GM18873 (cell line): Measurements from ENCODE around the gene IPO5.
"Not testable (repeated sequence)": the region's sequence is repeated elsewhere in the genome, so short reads cannot be mapped to it uniquely, and the experiment has no call there.

Experiments used
- ATAC-seq: cut with Tn5 transposase; IDR thresholded peaks from one replicate; pipeline ENCODE4 v1.9.1; 2021; ENCODE audit warnings: mild to moderate bottlenecking, moderate library complexity, moderate number of reproducible peaks; ENCODE audit not compliant: unreplicated experiment, low FRiP score

Gene IPO5

DNA sequence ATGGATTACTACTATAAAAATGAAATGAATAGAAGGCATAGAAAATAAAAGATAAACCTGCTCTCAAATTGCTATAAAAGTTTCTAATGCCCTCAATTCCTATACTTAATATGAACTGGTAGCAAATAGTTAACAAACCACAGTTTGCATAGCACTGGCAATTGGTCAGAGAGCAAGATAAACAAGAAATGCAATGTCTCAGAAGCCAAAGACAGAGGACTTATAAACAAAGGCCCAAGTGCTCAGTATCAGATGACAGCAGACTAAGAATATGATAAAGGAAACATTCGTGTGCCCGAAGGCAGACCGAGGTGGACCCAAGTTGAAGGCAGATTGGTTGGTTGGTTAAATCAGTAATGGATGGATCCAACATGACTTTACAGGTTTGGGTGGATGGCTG lies 50.6 kb downstream of the IPO5 start:
- no peak for ATAC-seq

DNA sequence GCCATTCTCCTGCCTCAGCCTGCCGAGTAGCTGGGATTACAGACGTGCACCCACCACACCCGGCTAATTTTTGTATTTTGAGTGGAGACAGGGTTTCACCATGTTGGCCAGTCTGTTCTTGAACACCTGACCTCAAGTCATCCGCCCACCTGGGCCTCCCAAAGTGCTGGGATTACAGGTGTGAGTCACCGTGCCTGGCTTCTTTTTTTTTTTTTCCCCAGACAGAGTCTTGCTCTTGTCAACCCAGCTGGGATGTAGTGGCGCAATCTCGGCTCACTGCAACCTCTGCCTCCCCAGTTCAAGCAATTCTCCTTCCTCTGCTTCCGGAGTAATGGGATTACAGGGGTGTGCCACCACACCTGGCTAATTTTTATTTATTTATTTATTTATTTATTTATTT lies 51.5 kb downstream of the IPO5 start:
- not testable (repeated sequence) for ATAC-seq

DNA sequence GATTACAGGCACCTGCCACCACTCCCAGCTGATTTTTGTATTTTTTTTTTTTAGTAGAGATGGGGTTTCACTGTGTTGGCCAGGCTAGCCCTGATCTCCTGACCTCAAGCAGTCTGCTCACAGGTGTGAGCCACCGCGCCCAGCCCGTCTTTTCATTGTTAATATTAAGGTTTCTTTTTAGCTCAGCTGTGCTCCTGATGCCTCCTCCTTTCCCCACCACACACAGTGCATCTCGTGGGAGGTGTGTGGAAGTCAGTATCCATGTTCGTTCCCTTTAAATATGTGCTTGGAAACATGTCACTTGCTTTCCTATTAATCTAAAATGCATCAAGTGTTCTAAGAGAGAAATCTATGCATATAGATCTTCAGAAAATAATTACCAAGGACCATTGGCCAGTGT lies 53.5 kb downstream of the IPO5 start:
- no peak for ATAC-seq

DNA sequence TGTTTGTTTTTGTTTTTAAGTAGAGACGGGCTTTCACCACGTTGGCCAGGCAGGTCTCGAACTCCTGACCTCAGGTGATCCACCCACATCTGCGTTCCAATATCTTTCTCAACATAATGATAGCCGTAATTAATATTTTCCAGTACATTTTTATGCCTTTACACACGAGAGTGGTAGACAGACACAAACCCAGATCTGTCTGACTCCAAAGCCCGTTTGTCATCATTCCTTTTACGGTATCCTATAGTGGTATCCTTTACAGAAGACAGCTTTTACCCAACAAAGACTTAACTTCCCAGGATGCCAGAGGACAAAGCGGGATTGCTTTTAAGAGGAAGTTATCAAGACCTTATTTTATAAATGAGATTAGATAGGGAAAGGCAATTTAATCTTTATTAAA lies 59.8 kb downstream of the IPO5 start:
- no peak for ATAC-seq

DNA sequence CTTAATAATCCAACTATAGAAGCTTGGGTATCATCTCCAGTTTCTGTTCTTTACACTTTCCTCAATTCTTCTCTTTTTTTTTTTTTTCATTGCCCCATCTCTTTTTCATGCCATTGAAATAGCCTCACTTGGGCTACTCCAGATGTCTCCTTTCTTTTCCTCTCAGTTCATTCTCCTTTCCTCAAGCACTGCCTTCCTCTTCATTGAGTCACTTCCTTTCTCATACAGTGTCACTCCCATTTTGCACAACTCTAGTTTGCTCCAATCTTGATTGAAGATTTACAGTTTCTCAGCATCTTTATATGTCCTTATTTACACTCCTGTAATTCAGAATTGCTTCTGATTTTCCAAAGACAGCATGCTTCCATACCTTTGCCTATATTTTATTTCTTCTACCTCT lies 61.3 kb downstream of the IPO5 start:
- no peak for ATAC-seq

DNA sequence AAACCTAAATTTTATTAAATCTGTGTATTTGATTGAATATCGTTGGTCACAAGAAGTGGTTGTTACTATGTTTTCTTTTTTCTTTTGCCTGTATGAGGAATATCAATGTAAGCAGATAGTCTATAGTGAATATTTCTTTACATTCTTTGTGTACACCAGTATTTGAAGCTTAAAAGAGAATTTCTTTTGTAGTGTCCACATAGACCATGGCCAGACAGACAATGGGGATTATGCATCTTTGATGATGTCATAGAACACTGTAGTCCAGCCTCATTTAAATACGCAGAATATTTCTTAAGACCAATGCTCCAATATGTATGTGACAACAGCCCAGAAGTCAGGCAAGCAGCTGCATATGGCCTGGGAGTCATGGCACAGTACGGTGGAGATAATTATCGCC lies 64.8 kb downstream of the IPO5 start:
- no peak for ATAC-seq

DNA sequence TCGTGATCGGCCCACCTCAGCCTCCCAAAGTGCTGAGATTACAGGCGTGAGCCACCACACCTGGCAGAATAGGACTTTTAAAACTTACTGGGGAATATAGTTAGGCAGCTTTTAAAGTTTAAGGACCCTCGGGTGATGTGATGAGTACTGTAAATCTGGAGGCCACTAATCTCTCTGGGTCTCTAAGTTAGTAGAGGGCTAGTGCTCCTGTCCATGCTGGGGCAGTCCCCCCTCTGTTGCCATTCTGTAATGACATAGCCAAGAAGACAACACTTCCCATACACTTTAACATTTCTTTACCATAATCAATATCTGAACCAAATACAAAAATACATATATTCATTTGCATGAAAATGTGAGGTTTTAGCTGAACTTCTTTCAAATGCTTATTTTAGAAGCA lies 65.7 kb downstream of the IPO5 start:
- ATAC-seq, result no peak

DNA sequence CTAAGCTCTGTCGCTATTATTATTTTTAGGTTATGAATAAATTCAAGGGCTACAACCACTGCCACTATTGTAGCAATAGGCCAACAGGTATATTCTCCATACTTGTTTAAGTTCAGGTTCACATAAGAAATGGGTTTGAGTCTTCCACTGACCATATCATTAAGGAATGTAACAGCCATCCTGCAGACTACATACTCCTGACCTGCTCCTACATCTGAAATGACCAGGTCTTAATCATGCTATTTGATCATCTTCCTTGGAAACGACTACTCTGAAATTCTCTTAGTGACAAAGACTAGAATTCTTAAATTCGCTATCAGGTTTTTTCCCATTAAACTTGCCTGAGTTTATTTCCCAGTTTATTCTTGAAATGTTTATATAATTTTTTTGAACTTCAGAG lies 66.8 kb downstream of the IPO5 start:
- ATAC-seq, result no peak

DNA sequence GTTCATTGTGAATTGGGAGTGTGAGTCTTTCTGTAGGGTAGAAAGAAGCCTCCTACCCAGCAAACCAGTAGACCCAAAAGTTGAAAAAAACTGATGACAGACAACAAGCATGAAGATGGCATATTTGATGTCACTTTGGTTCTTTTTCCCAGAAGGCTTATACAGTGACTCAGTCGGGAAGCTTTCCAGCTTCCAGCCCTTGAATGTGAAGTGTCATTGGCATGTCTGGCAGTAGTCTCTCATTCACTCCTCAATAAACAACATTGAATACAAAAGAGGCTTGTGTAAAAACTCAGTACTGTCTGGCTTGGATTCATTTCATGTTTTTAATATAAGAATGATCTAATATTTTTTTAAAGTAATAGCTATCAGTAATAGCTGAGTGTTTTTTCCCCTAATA lies 68.7 kb downstream of the IPO5 start:
- no peak for ATAC-seq

DNA sequence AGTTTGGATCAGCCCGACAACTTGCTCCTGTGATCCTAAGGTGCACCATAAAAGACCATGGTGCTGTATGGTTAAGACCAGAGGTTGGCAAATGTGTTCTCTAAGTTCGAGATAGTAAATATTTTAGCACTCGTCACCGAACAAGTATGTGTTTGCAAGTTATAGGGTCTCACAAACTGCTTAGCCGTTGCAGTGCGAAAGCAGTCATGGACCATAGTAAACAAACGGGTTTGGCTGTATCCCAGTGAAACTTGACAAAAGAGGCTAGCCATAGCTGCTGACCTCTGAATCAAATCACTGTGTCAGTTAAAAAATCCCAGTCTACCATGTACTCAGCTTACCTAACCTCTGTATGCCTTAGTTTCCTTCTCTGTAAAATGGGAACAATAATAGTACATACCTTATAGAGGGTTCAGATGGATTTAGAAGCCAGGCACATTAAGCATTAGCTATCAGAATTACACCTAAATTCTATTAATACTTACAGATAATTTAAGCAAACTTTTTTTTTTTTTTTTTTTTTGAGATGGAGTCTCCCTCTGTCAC lies 72.1 kb downstream of the IPO5 start:
- no peak for ATAC-seq

DNA sequence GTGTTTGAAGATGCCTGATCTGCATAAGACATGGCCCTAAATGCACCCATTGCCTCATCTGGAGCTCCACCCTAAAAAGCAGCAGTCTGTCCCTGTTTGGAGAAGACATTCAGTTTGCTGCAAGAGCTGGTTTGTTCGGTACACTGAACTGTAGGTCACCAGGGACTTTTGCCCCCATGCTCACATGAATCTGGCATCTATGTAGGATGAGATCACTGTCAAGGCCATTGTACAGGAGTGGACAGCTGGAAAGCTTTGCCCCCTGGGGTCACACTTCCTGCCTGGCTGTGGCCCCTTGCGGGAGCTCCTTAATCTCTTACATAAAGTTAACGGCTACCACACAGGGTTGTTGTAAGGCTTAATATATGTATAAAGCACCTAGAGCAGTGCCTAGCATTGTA lies 73.0 kb downstream of the IPO5 start:
- ATAC-seq, result no peak

DNA sequence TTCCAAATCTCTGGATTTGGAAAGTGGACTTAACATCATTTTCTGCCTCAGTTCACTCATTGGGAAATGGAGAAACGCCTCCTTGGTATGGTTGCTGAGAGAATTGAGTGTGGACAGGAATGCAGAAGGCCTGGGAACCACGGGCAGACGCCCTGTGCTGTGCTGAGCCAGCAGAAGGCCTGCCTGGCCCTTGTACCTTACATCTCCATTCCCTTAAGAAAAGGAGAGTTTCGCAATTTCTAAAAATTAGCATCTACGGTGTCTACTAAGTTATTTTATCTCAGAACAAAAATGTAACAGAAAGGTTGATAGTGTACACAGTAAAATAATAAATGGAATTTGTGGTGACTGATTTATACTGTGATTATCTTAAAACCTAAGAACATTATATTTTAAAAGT lies 78.7 kb downstream of the IPO5 start:
- no peak for ATAC-seq

DNA sequence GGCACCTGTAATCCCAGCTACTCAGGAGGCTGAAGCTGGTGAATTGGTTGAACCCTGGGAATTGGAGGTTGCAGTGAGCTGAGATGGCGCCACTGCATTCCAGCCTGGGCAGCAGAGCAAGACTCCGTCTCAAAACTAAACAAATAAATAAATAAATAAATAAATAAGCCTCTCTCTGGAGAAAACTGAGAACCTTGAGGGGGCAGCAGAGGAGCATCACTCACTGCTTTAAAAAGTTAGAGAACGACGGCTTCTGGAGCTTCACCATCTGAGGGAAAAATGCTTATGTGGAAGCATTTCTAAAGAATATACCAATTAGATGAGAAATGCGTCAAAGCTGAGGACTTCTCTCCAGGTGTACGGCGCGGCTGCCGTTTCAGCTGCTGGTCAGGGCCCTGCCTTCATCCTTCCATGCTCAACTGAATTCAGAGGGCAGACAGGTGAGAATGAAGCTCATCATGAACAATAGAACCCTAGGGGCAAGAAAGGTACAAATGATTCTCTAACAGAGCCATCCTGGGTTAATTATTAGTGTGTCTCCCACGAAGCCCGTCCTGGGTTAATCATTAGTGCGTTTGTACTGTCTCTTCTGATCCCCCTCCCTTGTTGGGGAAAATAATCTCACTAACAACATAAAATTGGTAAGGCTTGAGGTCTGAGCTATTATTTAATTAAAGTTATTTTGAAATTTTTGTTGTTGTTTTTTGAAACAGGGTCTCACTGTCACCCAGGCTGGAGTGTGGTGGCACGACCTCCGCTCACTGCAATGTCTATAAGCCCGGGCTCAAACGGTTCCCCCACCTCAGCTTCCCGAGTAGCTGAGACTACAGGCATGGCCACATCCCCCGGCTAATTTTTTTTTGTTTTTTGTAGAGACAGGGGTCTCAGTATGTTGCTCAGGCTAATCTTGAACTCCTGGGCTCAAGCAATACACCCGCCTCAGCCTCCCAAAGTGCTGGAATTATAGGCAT lies 80.1 kb downstream of the IPO5 start:
- no peak for ATAC-seq

DNA sequence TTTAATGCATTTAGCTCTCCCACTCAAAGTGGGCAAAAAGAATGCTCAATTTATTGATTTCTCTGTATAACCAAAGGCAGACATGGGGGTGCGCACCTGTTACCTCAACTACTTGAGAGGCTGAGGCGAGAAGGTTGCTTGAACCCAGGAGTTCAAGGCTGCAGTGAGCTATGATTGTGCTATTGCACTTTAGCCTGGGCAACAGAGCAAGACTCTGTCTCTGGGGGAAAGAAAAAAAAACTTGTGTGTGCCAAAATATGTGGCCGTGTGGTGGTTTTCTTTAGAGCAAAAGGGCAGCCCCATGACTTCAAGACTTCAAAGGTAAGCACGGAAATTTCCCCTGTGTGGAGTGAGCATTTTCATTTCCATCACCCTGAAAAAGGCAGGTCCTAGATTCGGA lies 81.9 kb downstream of the IPO5 start:
- no peak for ATAC-seq

DNA sequence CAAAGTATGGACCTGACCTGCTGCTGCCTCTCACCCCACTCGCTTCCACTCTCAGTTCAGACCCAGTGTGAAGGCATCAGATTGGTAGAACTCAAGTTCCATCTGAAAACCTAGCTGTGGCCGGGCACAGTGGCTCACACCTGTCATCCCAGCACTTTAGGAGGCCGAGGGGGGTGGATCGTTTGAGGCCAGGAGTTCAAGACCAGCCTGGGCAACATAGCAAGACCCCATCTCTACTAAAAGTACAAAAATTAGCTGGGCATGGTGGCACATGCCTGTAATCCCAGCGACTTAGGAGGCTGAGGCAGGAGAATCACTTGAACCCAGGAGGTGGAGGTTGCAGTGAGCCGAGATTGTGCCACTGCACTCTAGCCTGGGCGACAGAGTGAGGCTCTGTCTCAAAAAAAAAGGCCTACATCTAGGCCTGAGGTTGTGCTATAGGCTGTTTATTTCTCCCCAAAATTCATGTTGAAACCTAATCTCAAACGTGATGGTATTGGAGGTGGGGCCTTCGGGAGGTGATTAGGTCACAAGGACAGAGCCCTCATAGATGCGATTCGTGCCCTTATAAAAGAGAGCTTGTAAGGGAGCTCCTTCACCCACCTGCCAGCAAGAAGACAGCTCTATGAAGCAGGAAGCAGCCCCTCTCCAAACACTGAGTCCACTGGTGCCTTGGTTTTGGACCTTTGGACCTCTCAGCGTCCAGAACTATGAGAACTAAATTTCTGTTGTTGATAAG lies 83.3 kb downstream of the IPO5 start:
- ATAC-seq, result not testable (repeated sequence)

DNA sequence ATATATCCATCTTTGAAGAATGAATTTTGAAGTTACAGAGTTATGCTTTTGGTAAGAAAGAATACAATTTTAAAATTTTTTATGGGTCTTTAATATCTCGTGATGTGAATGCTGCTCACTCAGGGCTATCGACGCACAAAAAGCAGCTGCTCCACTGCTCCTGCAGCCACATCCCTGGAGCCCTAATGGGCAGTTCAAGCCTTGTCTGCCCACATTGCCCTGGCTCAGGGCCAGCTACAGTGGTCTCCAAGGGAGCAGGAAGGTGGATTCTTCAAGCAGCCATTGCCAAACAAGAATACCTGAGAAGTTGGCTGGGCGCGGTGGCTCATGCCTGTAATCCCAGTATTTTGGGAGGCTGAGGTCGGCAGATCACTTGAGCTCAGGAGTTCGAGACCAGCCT lies 85.8 kb downstream of the IPO5 start:
- no peak for ATAC-seq

DNA sequence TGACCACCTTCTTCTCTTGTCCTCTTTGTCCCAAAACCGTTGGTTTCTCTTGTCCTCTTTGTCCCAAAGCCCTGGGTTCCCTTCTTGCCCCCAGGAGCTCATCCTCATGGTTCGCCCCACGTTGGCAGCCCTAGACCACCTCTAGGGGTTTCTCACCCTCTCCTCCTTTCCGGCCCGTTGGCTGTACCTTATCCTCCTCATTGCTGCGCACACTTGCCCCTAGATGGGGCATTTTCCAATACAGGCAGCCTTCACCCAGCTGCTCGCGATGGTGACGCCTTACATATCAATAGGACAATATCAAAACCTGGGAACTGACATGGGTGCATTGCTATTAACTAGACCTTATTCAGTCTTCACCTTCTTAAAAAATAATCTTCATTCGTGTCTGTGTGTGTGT lies 86.5 kb downstream of the IPO5 start:
- no peak for ATAC-seq

DNA sequence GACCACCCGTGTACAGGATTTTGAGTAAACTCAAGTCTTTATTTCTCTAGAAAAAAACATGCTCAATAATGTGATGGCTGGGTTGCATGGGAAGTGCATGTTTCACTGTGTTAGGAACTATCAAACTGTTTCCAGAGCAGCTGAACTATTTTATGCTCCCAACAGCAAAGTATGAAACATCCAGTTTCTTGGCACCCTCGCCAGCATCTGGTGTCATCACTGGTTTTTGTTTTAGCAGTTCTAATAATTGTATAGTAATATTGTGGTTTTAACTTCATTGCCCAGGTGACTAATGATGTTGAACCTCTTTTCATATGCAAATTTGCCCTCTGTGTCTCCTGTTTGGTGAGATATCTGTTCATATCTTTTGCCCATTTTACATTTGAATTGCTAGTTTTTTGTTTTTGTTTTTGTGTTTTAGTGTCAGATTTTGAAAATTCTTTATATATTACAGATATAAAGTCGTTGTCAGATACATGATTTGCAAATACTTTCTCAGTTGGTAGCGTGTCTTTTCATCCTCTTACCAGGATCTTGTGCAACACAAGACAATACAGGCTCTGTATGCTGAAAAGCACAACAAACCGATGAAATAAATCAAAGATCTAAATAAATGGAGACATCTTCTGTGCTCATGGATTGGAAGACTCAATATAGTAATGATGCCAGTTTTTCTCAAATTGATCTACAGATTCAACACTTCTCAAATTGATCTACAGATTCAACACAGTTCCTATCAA lies 87.8 kb downstream of the IPO5 start:
- no peak for ATAC-seq

DNA sequence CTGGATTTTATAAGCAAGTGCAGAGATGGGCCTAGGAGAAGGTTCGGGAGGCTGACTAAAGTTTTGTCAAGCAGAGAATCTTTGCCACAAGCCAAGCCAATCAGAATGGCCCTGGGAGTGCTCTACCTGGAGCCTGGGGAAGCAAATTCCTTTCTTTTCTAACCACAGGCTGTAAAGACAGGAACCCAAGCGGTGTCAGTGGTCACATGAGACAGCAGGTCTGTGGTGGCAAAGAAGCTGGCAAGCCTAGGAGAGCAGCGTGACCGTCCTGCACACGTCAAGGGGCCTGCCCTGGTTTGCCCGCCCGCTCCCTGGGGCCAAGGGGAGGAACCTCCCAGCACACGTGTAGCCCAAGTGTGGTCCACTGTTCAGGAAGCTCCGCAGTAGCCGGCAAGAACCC lies 90.8 kb downstream of the IPO5 start:
- no peak for ATAC-seq

DNA sequence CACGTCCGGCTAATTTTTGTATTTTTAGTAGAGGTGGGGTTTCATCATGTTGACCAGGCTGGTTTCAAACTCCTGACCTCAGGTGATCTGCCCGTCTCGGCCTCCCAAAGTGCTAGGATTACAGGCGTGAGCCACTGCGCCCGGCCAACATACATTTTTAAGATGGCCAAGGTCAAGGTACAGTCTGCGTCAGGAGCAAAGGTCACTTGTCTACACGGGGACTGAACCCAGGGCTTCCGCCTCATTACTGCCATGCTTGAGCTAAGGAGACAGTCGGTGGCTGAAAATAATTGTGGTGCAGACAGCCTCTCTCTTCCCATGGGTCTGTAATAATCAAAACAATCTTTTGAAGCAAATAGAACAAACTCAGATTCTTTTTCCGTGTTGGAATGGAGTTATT lies 94.3 kb downstream of the IPO5 start:
- ATAC-seq, result not testable (repeated sequence)

DNA sequence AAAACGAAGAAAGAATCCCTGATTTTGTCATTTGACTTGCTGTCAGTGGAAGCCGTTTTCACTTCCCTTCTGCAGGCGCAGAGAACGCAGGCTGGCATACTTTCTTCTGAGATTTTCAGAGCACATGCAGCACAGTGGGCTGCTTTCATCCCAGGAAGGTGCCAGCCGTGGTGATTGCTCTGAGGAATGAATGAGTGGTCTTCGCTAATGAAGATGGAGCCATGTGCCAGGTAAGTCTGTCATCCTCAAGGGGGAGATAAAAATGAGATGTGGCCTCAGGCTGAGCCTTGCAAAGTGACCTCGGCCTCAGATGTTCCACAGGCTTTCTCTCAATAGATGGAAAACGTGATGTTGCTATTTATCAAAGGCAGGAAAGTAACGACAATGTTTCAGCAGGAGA lies 94.8 kb downstream of the IPO5 start:
- no peak for ATAC-seq
